GM21447 (cell line): ENCODE results near the gene WWC1.
"Not testable (repeated sequence)": the region's sequence is repeated elsewhere in the genome, so short reads cannot be mapped to it uniquely, and the experiment has no call there.

Experiments used
- ATAC-seq: cut with Tn5 transposase; IDR thresholded peaks from one replicate; pipeline ENCODE4 v1.9.1; 2021; ENCODE audit not compliant: unreplicated experiment

The WWC1 gene

GRCh38 chr5:168307022-168307421 lies 15.6 kb downstream of the WWC1 start:
- ATAC-seq = no peak

GRCh38 chr5:168307925-168308584 lies 16.6 kb downstream of the WWC1 start:
- no peak for ATAC-seq

- ATAC-seq = no peak
These were observed 17.6 kb downstream of the WWC1 start for GRCh38 chr5:168308976-168309598.

GRCh38 chr5:168310541-168310940 lies 19.1 kb downstream of the WWC1 start:
- ATAC-seq = not testable (repeated sequence)

GRCh38 chr5:168311061-168311566 lies 19.7 kb downstream of the WWC1 start:
- ATAC-seq = no peak

- no peak for ATAC-seq
These were observed 21.3 kb downstream of the WWC1 start for GRCh38 chr5:168312606-168313295.

- ATAC-seq = no peak
These were observed 22.3 kb downstream of the WWC1 start for GRCh38 chr5:168313596-168314204.

GRCh38 chr5:168314735-168315411 lies 23.4 kb downstream of the WWC1 start:
- ATAC-seq = no peak

- no peak for ATAC-seq
These were observed 24.1 kb downstream of the WWC1 start for GRCh38 chr5:168315416-168316138.

- ATAC-seq = no peak
These were observed 24.7 kb downstream of the WWC1 start for GRCh38 chr5:168316139-168316578.

- no peak for ATAC-seq
These were observed 25.7 kb downstream of the WWC1 start for GRCh38 chr5:168317096-168317520.

- no peak for ATAC-seq
These were observed 26.2 kb downstream of the WWC1 start for GRCh38 chr5:168317521-168318147.

- no peak for ATAC-seq
These were observed 26.8 kb downstream of the WWC1 start for GRCh38 chr5:168318240-168318639.

GRCh38 chr5:168319774-168320173 lies 28.3 kb downstream of the WWC1 start:
- ATAC-seq = no peak

- ATAC-seq = no peak
These were observed 29.4 kb downstream of the WWC1 start for GRCh38 chr5:168320805-168321204.

GRCh38 chr5:168324859-168325630 lies 33.6 kb downstream of the WWC1 start:
- ATAC-seq = no peak

- ATAC-seq = no peak
These were observed 35.6 kb downstream of the WWC1 start for GRCh38 chr5:168327019-168327421.

GRCh38 chr5:168327451-168327850 lies 36.0 kb downstream of the WWC1 start:
- ATAC-seq = no peak

- ATAC-seq = no peak
These were observed 36.5 kb downstream of the WWC1 start for GRCh38 chr5:168327994-168328393.
